IMR-90 (cell line): ENCODE data around the gene KANK3. TPM values are rescaled to one million over a fixed set of nuclear protein-coding genes. Genes with fewer than 3 reads are reported as not detected.

Source experiments
- ATAC-seq: fragments of 200-7000 bp; cut with Tn5 transposase; 2 replicates; pipeline ENCODE4 v1.9.1; 2020; ENCODE audit warnings: low read depth, mild to moderate bottlenecking, moderate library complexity
- BruUV-seq: library from RNA; stranded (reverse); fragments of 400-500 nt; replicated peaks from 2 replicates; lab custom pipeline; 2021; lab: Mats Ljungman, UMichigan
- CTCF ChIA-PET: fragments of 300-600 bp; formaldehyde crosslinking; extraction: SDS; loops from one replicate; lab custom pipeline; 2021; ENCODE audit warnings: antibody characterized with exemption; lab: Yijun Ruan, JAX
- POLR2A ChIA-PET: fragments of 300-600 bp; sonication (Branson Sonifier 250); formaldehyde crosslinking; loops from one replicate; lab custom pipeline; 2022; ENCODE audit warnings: antibody characterized with exemption; ENCODE audit not compliant: unreplicated experiment; lab: Charles Lee
- DNase-seq: peaks from one replicate; pipeline ENCODE4 v3.0.0; 2013
- H2AFZ ChIP-seq: replicated peaks from 2 replicates; pipeline ENCODE3; 2013; ENCODE audit warnings: low read length, mild to moderate bottlenecking; ENCODE audit not compliant: poor library complexity
- H2AK5ac ChIP-seq: 2 replicates; pipeline ENCODE4 v1.6.1; 2013; ENCODE audit warnings: low read depth, low read length, inconsistent platforms
- H2AK9ac ChIP-seq: replicated peaks from 2 replicates; pipeline ENCODE3; 2013; ENCODE audit warnings: mild to moderate bottlenecking, low read depth, low read length, moderate library complexity; ENCODE audit not compliant: poor library complexity
- H2BK120ac ChIP-seq: 2 replicates; pipeline ENCODE4 v1.6.1; 2013; ENCODE audit warnings: low read depth, low read length, inconsistent platforms
- H2BK15ac ChIP-seq: 3 replicates; pipeline ENCODE4 v1.6.1; 2013; ENCODE audit warnings: low read depth, low read length, inconsistent platforms
- H2BK20ac ChIP-seq: 2 replicates; pipeline ENCODE4 v1.6.1; 2013; ENCODE audit warnings: low read depth, mild to moderate bottlenecking, inconsistent platforms, low read length, moderate library complexity
- H2BK5ac ChIP-seq: 2 replicates; pipeline ENCODE4 v1.6.1; 2013; ENCODE audit warnings: mild to moderate bottlenecking, low read depth, low read length, inconsistent platforms; ENCODE audit not compliant: poor library complexity, severe bottlenecking
- H3K14ac ChIP-seq: replicated peaks from 2 replicates; pipeline ENCODE4 v1.6.1; 2013; ENCODE audit warnings: low read depth, low read length, inconsistent platforms
- H3K18ac ChIP-seq: 2 replicates; pipeline ENCODE4 v1.6.1; 2013; ENCODE audit warnings: low read depth, low read length, control low read depth
- H3K23ac ChIP-seq: 2 replicates; pipeline ENCODE4 v1.6.1; 2013; ENCODE audit warnings: low read depth, low read length, inconsistent platforms
- H3K27ac ChIP-seq: 2 replicates; pipeline ENCODE4 v1.5.1; 2013; ENCODE audit warnings: mild to moderate bottlenecking, control low read depth, low read length; ENCODE audit not compliant: insufficient read depth
- H3K27me3 ChIP-seq: 2 replicates; pipeline ENCODE4 v1.6.1; 2013; ENCODE audit warnings: low read length; ENCODE audit not compliant: control insufficient read depth, insufficient read depth
- H3K36me3 ChIP-seq: 2 replicates; pipeline ENCODE4 v1.6.1; 2013; ENCODE audit warnings: low read length, mixed read lengths; ENCODE audit not compliant: control insufficient read depth, insufficient read depth
- H3K4ac ChIP-seq: 2 replicates; pipeline ENCODE4 v1.6.1; 2013; ENCODE audit warnings: low read depth, low read length, inconsistent platforms
- H3K4me1 ChIP-seq: 2 replicates; pipeline ENCODE4 v1.6.1; 2013; ENCODE audit warnings: low read length, mixed read lengths; ENCODE audit not compliant: control insufficient read depth, insufficient read depth
- H3K4me2 ChIP-seq: 2 replicates; pipeline ENCODE4 v1.6.1; 2013; ENCODE audit warnings: low read depth, mild to moderate bottlenecking, control low read depth, low read length, moderate library complexity
- H3K4me3 ChIP-seq: 2 replicates; pipeline ENCODE4 v1.5.1; 2013; ENCODE audit warnings: low read depth, mild to moderate bottlenecking, control low read depth, low read length, moderate library complexity; ENCODE audit not compliant: insufficient read depth
- H3K56ac ChIP-seq: 2 replicates; pipeline ENCODE4 v1.6.1; 2013; ENCODE audit warnings: low read length, inconsistent platforms; ENCODE audit not compliant: insufficient read depth; ENCODE audit errors: extremely low read depth
- H3K79me1 ChIP-seq, 2 experiments: 2 replicates each; pipeline ENCODE4 v1.6.1; 2013; ENCODE audit warnings: low read length in 2 of 2, inconsistent platforms in 1 of 2, low read depth in 1 of 2
- H3K9ac ChIP-seq: 2 replicates; pipeline ENCODE4 v1.6.1; 2013; ENCODE audit warnings: low read depth, low read length, control low read depth
- H3K9me1 ChIP-seq: 2 replicates; pipeline ENCODE4 v1.6.1; 2013; ENCODE audit warnings: low read length, inconsistent platforms; ENCODE audit not compliant: insufficient read depth
- H3K9me3 ChIP-seq: 2 replicates; pipeline ENCODE4 v1.6.1; 2013; ENCODE audit warnings: low read length; ENCODE audit not compliant: control insufficient read depth, insufficient read depth
- H4K20me1 ChIP-seq: 2 replicates; pipeline ENCODE4 v1.6.1; 2013; ENCODE audit warnings: low read length, inconsistent platforms; ENCODE audit not compliant: insufficient read depth
- H4K5ac ChIP-seq: 2 replicates; pipeline ENCODE4 v1.6.1; 2013; ENCODE audit warnings: mild to moderate bottlenecking, low read depth, low read length, control low read depth
- H4K8ac ChIP-seq, 2 experiments: 2 replicates each; pipeline ENCODE4 v1.6.1; 2013; ENCODE audit warnings: low read depth in 2 of 2, low read length in 2 of 2, control low read depth in 1 of 2, inconsistent platforms in 1 of 2
- H4K91ac ChIP-seq: 2 replicates; pipeline ENCODE4 v1.6.1; 2013; ENCODE audit warnings: low read depth, low read length, inconsistent platforms; ENCODE audit not compliant: insufficient read depth
- FOS ChIP-seq: fragments of 150-350 bp; IDR thresholded peaks from 2 replicates; pipeline ENCODE4 v1.6.1; 2016; ENCODE audit warnings: low read depth, low read length
- WGBS, 2 experiments: methylation state at CpG; one replicate each; pipeline versions ENCODE4 v1.1.5 to v1.1.7; 2013; ENCODE audit warnings: missing lambda C conversion rate in 2 of 2; ENCODE audit not compliant: insufficient read length in 1 of 2; ENCODE audit errors: extremely low coverage in 2 of 2; 5-methylcytosine and 5-hydroxymethylcytosine counted together
- dilution Hi-C: fragments of 300-500 bp; cut with HindIII; formaldehyde crosslinking; loops from one replicate; pipeline ENCODE4 v1.14.3; 2018; ENCODE audit warnings: low sequenced_read_pairs; ENCODE audit not compliant: unreplicated experiment
- in situ Hi-C: fragments of 300-500 bp; cut with MboI; formaldehyde crosslinking; loops from 3 replicates; pipeline ENCODE4 v1.14.3; 2019; ENCODE audit warnings: low sequenced_read_pairs, inconsistent platforms, mixed read lengths
- intact Hi-C: fragments of 100-400 bp; cut with micrococcal nuclease; formaldehyde crosslinking; loops from 2 replicates; pipeline ENCODE4 v1.10.0; 2022
- polyA plus RNA-seq, 3 experiments: library from polyadenylated mRNA; depleted of rRNA; stranded (reverse); fragments of >200 nt; gene quantifications; 2 replicates each; pipeline ENCODE4 v1.2.3, GENCODE V29; 2012; ENCODE audit warnings: low replicate concordance in 1 of 3
- total RNA-seq: library from RNA; depleted of rRNA; stranded (reverse); fragments of >200 nt; gene quantifications from 2 replicates; pipeline ENCODE4 v1.2.3, GENCODE V29; 2012

The KANK3 gene
- total and polyA plus RNA-seq, 2 of the 4 experiments (the other 2 are of a cell fraction), result 0.07 TPM; not detected in 1

- DNase-seq, result no peak
These were observed 27.3 kb upstream of the KANK3 start for GRCh38 chr19:8370176-8371010.

More at GRCh38 chr19:8370176-8371010, 27.3 kb upstream of the KANK3 start:
- ChIA-PET CTCF (no interaction called here), POLR2A (no interaction called here)
- 0 out of 2 replicates have a peak overlapping the region, but pooled peaks have one; percentile 12 for H3K4ac ChIP-seq
- no peak overlapping the region for H2BK15ac ChIP-seq
- peak overlapping the region; percentile 13; the same call in 1 of the 2 replicates for H2AK5ac ChIP-seq
- H2BK20ac ChIP-seq, result no peak overlapping the region
- in situ Hi-C loops, result no loop called here
- dilution Hi-C loops, result no loop called here
- no peak overlapping the region for H3K56ac ChIP-seq
- no TSS peak for BruUV-seq
- H2BK120ac ChIP-seq, result no peak overlapping the region
- H3K4me3 ChIP-seq, result no peak overlapping the region
- peaks cover 8 to 40% of the 10 kb centered on the region in 2 experiments; a peak in 3 of 4 replicates for H3K79me1 ChIP-seq
- peaks cover 16% of the 10 kb centered on the region for H3K9me1 ChIP-seq
- H4K5ac ChIP-seq, result no peak overlapping the region
- no peak for ATAC-seq
- no peak overlapping the region for H3K9ac ChIP-seq
- no peak overlapping the region for H3K4me2 ChIP-seq
- H3K14ac ChIP-seq, result no peak overlapping the region
- H4K20me1 ChIP-seq, result peaks cover 16% of the 10 kb centered on the region
- no peak overlapping the region for H4K8ac ChIP-seq
- H2AK9ac ChIP-seq, result no peak overlapping the region
- TF ChIP-seq FOS, result no peak
- WGBS, 2 experiments, result 95% methylated on average over 4 of the region's 19 CpGs; no CpG with 5 or more reads in 1 of the 2 experiments
- H3K23ac ChIP-seq, result no peak overlapping the region
- no peak overlapping the region for H3K18ac ChIP-seq
- peaks cover 25% of the 10 kb centered on the region for H3K36me3 ChIP-seq
- H2AFZ ChIP-seq, result no peak overlapping the region
- no peaks in the 10 kb centered on the region for H3K27me3 ChIP-seq
- no peaks in the 10 kb centered on the region for H3K9me3 ChIP-seq
- 0 out of 2 replicates have a peak overlapping the region, but pooled peaks have one; percentile 35 for H4K91ac ChIP-seq
- intact Hi-C loops, result no loop called here
- no peak overlapping the region for H3K27ac ChIP-seq
- peaks cover 20% of the 10 kb centered on the region for H3K4me1 ChIP-seq
- H2BK5ac ChIP-seq, result no peak overlapping the region
